Neural progenitor cell (in vitro differentiated cells): Measurements from ENCODE around the gene TRPM7. TPM values are rescaled to one million over a fixed set of nuclear protein-coding genes. Genes with fewer than 3 reads are reported as not detected.

Source experiments
- DNase-seq: peaks from one replicate; pipeline ENCODE4 v3.0.0-alpha.2; 2016; ENCODE audit warnings: low spot score
- H2AFZ ChIP-seq: fragments of 200-600 bp; sonication (generic); replicated peaks from 2 replicates; pipeline ENCODE4 v1.6.1; 2016; ENCODE audit warnings: antibody characterized with exemption
- H3F3A ChIP-seq: fragments of 200-600 bp; sonication (generic); 2 replicates; pipeline ENCODE4 v1.6.1; 2016; ENCODE audit warnings: antibody characterized with exemption, low read depth
- H3K27ac ChIP-seq: fragments of 200-600 bp; sonication (generic); 2 replicates; pipeline ENCODE4 v1.5.1; 2016; ENCODE audit warnings: mild to moderate bottlenecking
- H3K27me3 ChIP-seq: fragments of 200-600 bp; sonication (generic); 2 replicates; pipeline ENCODE4 v1.6.1; 2016; ENCODE audit warnings: mild to moderate bottlenecking, moderate library complexity
- H3K36me3 ChIP-seq: fragments of 200-600 bp; sonication (generic); 2 replicates; pipeline ENCODE4 v1.5.1; 2016
- H3K4me1 ChIP-seq: fragments of 200-600 bp; sonication (generic); 2 replicates; pipeline ENCODE4 v1.6.1; 2016; ENCODE audit warnings: mixed run types
- H3K4me2 ChIP-seq: fragments of 200-600 bp; sonication (generic); 2 replicates; pipeline ENCODE4 v1.6.1; 2016
- H3K4me3 ChIP-seq: fragments of 200-600 bp; sonication (generic); 2 replicates; pipeline ENCODE4 v1.5.1; 2016
- H3K79me2 ChIP-seq: fragments of 200-600 bp; sonication (generic); 2 replicates; pipeline ENCODE4 v1.6.1; 2016; ENCODE audit warnings: low read depth
- H3K9ac ChIP-seq: fragments of 200-600 bp; sonication (generic); 2 replicates; pipeline ENCODE4 v1.6.1; 2016
- H3K9me3 ChIP-seq: fragments of 200-600 bp; sonication (generic); 2 replicates; pipeline ENCODE4 v1.5.1; 2016; ENCODE audit warnings: low read depth
- H4K20me1 ChIP-seq: fragments of 200-600 bp; sonication (generic); 2 replicates; pipeline ENCODE4 v1.6.1; 2016; ENCODE audit warnings: low read depth
- H3K27ac Mint-ChIP-seq: 3 replicates; pipeline ENCODE4 v1.8.0; 2021; ENCODE audit warnings: mixed read lengths
- H3K27me3 Mint-ChIP-seq: 2 replicates; pipeline ENCODE4 v1.8.0; 2022; ENCODE audit warnings: low read depth, mild to moderate bottlenecking, inconsistent platforms, moderate library complexity, mixed read lengths; ENCODE audit not compliant: insufficient read depth
- H3K36me3 Mint-ChIP-seq: 3 replicates; pipeline ENCODE4 v1.8.0; 2021; ENCODE audit warnings: mixed read lengths
- H3K4me1 Mint-ChIP-seq: 3 replicates; pipeline ENCODE4 v1.8.0; 2021; ENCODE audit warnings: mixed read lengths
- H3K4me3 Mint-ChIP-seq: 3 replicates; pipeline ENCODE4 v1.8.0; 2021; ENCODE audit warnings: mild to moderate bottlenecking, moderate library complexity, mixed read lengths
- H3K9me3 Mint-ChIP-seq: 3 replicates; pipeline ENCODE4 v1.8.0; 2020; ENCODE audit warnings: mixed read lengths
- CTCF ChIP-seq: fragments of 200-600 bp; sonication (generic); IDR thresholded peaks from 2 replicates; pipeline ENCODE4 v1.5.1; 2017; ENCODE audit warnings: antibody characterized with exemption, mild to moderate bottlenecking
- EZH2 ChIP-seq: fragments of 200-600 bp; sonication (generic); IDR thresholded peaks from 2 replicates; pipeline ENCODE4 v1.6.1; 2017; ENCODE audit warnings: antibody characterized with exemption, mild to moderate bottlenecking, moderate library complexity
- EZH2phosphoT487 ChIP-seq: fragments of 200-600 bp; sonication (generic); IDR thresholded peaks from 2 replicates; pipeline ENCODE4 v1.6.1; 2017; ENCODE audit warnings: antibody characterized with exemption
- total RNA-seq: library from RNA; depleted of rRNA; stranded (reverse); fragments of >200 nt; gene quantifications from 2 replicates; pipeline ENCODE4 v1.2.3, GENCODE V29; 2015; ENCODE audit warnings: low replicate concordance

TRPM7 gene
- total RNA-seq, 1 donor from 2014 or later, result 62.3 TPM

DNA sequence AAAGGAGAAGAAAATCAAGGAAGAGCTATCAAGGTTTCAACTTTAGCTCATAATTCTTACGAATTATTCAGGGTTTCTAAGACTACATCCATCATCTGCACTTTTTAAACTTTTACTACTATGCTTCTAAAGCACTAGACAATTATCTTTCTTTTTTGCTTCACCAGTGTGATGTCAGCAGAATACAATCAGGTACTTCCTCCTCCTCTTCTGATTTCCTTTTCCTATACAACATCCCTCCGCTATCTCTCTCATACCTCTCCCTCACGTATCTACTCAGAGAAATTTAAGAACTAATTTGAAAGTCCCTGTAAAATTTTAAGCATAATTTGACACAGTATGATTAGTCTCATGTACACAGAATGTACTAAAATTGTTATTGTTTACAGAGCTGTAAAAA is 92.8 kb downstream of the TRPM7 start:
- Histone ChIP-seq H3K9ac (no peak overlapping the region), H3K36me3 (peaks cover 8% of the 10 kb centered on the region), H3K9me3 (no peaks in the 10 kb centered on the region), H3K27me3 (no peaks in the 10 kb centered on the region), H3K27ac (no peak overlapping the region), H3K4me2 (no peak overlapping the region), H2AFZ (no peak overlapping the region), H3K4me3 (no peak overlapping the region), H3K4me1 (no peaks in the 10 kb centered on the region), H3K79me2 (no peaks in the 10 kb centered on the region), H4K20me1 (no peaks in the 10 kb centered on the region), H3F3A (no peaks in the 10 kb centered on the region)
- TF ChIP-seq EZH2phosphoT487, result no peak
- no peak for TF ChIP-seq EZH2
- TF ChIP-seq CTCF, result no peak
- no peaks in the 10 kb centered on the region for H3K4me1 Mint-ChIP-seq
- peaks cover 13% of the 10 kb centered on the region for H3K36me3 Mint-ChIP-seq
- no peak overlapping the region for H3K4me3 Mint-ChIP-seq
- H3K9me3 Mint-ChIP-seq, result no peaks in the 10 kb centered on the region
- DNase-seq, result no peak
- no peaks in the 10 kb centered on the region for H3K27me3 Mint-ChIP-seq
- no peak overlapping the region for H3K27ac Mint-ChIP-seq

GRCh38 chr15:50590288-50590687 is 96.3 kb downstream of the TRPM7 start:
- Histone ChIP-seq H3K9ac (no peak overlapping the region), H3K79me2 (no peaks in the 10 kb centered on the region), H4K20me1 (no peaks in the 10 kb centered on the region), H3K9me3 (no peaks in the 10 kb centered on the region), H3K27ac (no peak overlapping the region), H3F3A (no peaks in the 10 kb centered on the region), H3K36me3 (peaks cover 21% of the 10 kb centered on the region), H3K4me3 (no peak overlapping the region), H3K27me3 (no peaks in the 10 kb centered on the region), H2AFZ (no peak overlapping the region), H3K4me1 (no peaks in the 10 kb centered on the region), H3K4me2 (no peak overlapping the region)
- no peak for DNase-seq
- no peaks in the 10 kb centered on the region for H3K4me1 Mint-ChIP-seq
- no peaks in the 10 kb centered on the region for H3K9me3 Mint-ChIP-seq
- H3K27me3 Mint-ChIP-seq, result no peaks in the 10 kb centered on the region
- peaks cover 19% of the 10 kb centered on the region for H3K36me3 Mint-ChIP-seq
- no peak overlapping the region for H3K27ac Mint-ChIP-seq
- H3K4me3 Mint-ChIP-seq, result no peak overlapping the region
- TF ChIP-seq EZH2 (no peak), EZH2phosphoT487 (no peak), CTCF (no peak)

GRCh38 chr15:50577492-50577891 is 109.1 kb downstream of the TRPM7 start:
- H2AFZ ChIP-seq, result no peak overlapping the region
- H4K20me1 ChIP-seq, result no peaks in the 10 kb centered on the region
- H3K4me3 ChIP-seq, result no peak overlapping the region
- peaks cover 7% of the 10 kb centered on the region for H3F3A ChIP-seq
- H3K9me3 ChIP-seq, result no peaks in the 10 kb centered on the region
- H3K79me2 ChIP-seq, result no peaks in the 10 kb centered on the region
- H3K36me3 ChIP-seq, result peaks cover 24% of the 10 kb centered on the region
- H3K27ac ChIP-seq, result no peak overlapping the region
- H3K9ac ChIP-seq, result no peak overlapping the region
- Mint-ChIP-seq H3K4me1 (no peaks in the 10 kb centered on the region), H3K27ac (no peak overlapping the region), H3K36me3 (peaks cover 23% of the 10 kb centered on the region), H3K9me3 (no peaks in the 10 kb centered on the region), H3K4me3 (no peak overlapping the region), H3K27me3 (peaks cover 2% of the 10 kb centered on the region)
- no peaks in the 10 kb centered on the region for H3K4me1 ChIP-seq
- H3K27me3 ChIP-seq, result no peaks in the 10 kb centered on the region
- TF ChIP-seq EZH2, result no peak
- no peak for TF ChIP-seq EZH2phosphoT487
- TF ChIP-seq CTCF, result no peak
- no peak for DNase-seq
- no peak overlapping the region for H3K4me2 ChIP-seq
